HEK293 (cell line): ENCODE data around the gene KIF26B.

Experiments
- CTCF ChIP-seq: fragments of 450-650 bp; formaldehyde crosslinking; IDR thresholded peaks from 2 replicates; pipeline ENCODE4 v1.5.1; 2016; ENCODE audit warnings: missing biosample characterization, missing genetic modification characterization
- GFI1B ChIP-seq: fragments of 450-650 bp; formaldehyde crosslinking; IDR thresholded peaks from 2 replicates; pipeline ENCODE4 v1.5.1; 2016; ENCODE audit warnings: missing biosample characterization, missing genetic modification characterization
- HOXA7 ChIP-seq: sonication (generic); formaldehyde crosslinking; IDR thresholded peaks from 2 replicates; pipeline ENCODE4 v1.8.1; 2022; ENCODE audit warnings: missing genetic modification reagents, borderline replicate concordance
- TCF7L2 ChIP-seq: IDR thresholded peaks from 2 replicates; pipeline ENCODE4 v1.6.1; 2011; ENCODE audit warnings: low read depth, mild to moderate bottlenecking, inconsistent platforms, low read length, moderate library complexity, borderline replicate concordance
- TSHZ1 ChIP-seq: fragments of 450-650 bp; formaldehyde crosslinking; IDR thresholded peaks from 2 replicates; pipeline ENCODE4 v1.5.1; 2016; ENCODE audit warnings: missing biosample characterization, missing genetic modification characterization, borderline replicate concordance
- ZBTB44 ChIP-seq: fragments of 450-650 bp; IDR thresholded peaks from 2 replicates; pipeline ENCODE4 v1.5.1; 2018; ENCODE audit warnings: missing biosample characterization, mild to moderate bottlenecking, missing genetic modification characterization
- ZNF138 ChIP-seq: fragments of 450-650 bp; formaldehyde crosslinking; IDR thresholded peaks from 2 replicates; pipeline ENCODE4 v1.5.1; 2016; ENCODE audit warnings: missing biosample characterization, missing genetic modification characterization, borderline replicate concordance
- ZNF155 ChIP-seq: fragments of 450-650 bp; formaldehyde crosslinking; IDR thresholded peaks from 2 replicates; pipeline ENCODE4 v1.5.1; 2016; ENCODE audit warnings: missing biosample characterization, missing genetic modification characterization
- ZNF274 ChIP-seq, 2 experiments: fragments of 200-500 bp in 1 of 2; fragments of 450-650 bp in 1 of 2; sonication (Bioruptor generic) in 1 of 2; formaldehyde crosslinking in 1 of 2; IDR thresholded peaks; 2 replicates each; pipeline versions ENCODE4 v1.5.1 to v1.6.1; 2014 to 2016; ENCODE audit warnings: borderline replicate concordance in 1 of 2, inconsistent platforms in 1 of 2, low read length in 1 of 2, missing biosample characterization in 1 of 2, missing genetic modification characterization in 1 of 2
- ZNF571 ChIP-seq: fragments of 450-650 bp; formaldehyde crosslinking; IDR thresholded peaks from 2 replicates; pipeline ENCODE4 v1.5.0; 2017; ENCODE audit warnings: missing biosample characterization, missing genetic modification characterization
- TF ChIP-seq, protein P1 (sequence below): fragments of 450-650 bp; formaldehyde crosslinking; optimal IDR thresholded peaks from 2 replicates; pipeline ENCODE3; 2016; ENCODE audit warnings: missing biosample characterization, mild to moderate bottlenecking, missing genetic modification characterization

GRCh38 chr1:245718951-245719350 is 564.2 kb downstream of the KIF26B start:
- TF ChIP-seq ZNF274 (IDR thresholded peaks at IDR 0.05; ENCODE audit: low read length) (no peak), ZNF274 (tag by site-specific recombination; IDR thresholded peaks at IDR 0.05; ENCODE audit: borderline replicate concordance) (no peak), ZNF138 (tag by site-specific recombination) (no peak), ZNF155 (tag by site-specific recombination) (no peak), TCF7L2 (no peak), CTCF (tag by site-specific recombination) (no peak), ZNF571 (tag by site-specific recombination) (no peak), HOXA7 (CRISPR knock-in tag) (no peak), GFI1B (tag by site-specific recombination) (no peak), ZBTB44 (no peak), TSHZ1 (no peak)
- TF ChIP-seq, protein P1, sequence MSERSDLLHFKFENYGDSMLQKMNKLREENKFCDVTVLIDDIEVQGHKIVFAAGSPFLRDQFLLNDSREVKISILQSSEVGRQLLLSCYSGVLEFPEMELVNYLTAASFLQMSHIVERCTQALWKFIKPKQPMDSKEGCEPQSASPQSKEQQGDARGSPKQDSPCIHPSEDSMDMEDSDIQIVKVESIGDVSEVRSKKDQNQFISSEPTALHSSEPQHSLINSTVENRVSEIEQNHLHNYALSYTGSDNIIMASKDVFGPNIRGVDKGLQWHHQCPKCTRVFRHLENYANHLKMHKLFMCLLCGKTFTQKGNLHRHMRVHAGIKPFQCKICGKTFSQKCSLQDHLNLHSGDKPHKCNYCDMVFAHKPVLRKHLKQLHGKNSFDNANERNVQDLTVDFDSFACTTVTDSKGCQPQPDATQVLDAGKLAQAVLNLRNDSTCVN (tag by site-specific recombination) = no peak
